HCT116 (cell line): ENCODE results near the gene KHNYN. TPM values are rescaled to one million over a fixed set of nuclear protein-coding genes. Genes with fewer than 3 reads are reported as not detected.

Experiments
- ATAC-seq: fragments of 200-7000 bp; cut with Tn5 transposase; 2 replicates; pipeline ENCODE4 v1.9.1; 2020; ENCODE audit warnings: mild to moderate bottlenecking, moderate library complexity
- BruUV-seq: library from RNA; stranded (reverse); fragments of 400-500 nt; replicated peaks from 2 replicates; lab custom pipeline; 2021; lab: Mats Ljungman, UMichigan
- CTCF ChIA-PET: fragments of 300-600 bp; sonication (Branson Sonifier 250); formaldehyde crosslinking; loops from one replicate; lab custom pipeline; 2021; ENCODE audit warnings: antibody characterized with exemption; lab: Charles Lee
- POLR2A ChIA-PET: fragments of 300-600, 350-600 bp; sonication (Branson Sonifier 250); formaldehyde crosslinking; loops from one replicate; lab custom pipeline; 2021; ENCODE audit warnings: antibody characterized with exemption; lab: Charles Lee
- RAD21 ChIA-PET, 2 experiments: fragments of 300-600 bp; sonication (Branson Sonifier 250); formaldehyde crosslinking; loops; one replicate each; lab custom pipeline; 2023; ENCODE audit warnings: low total read pairs in 2 of 2; ENCODE audit not compliant: uncharacterized antibody in 2 of 2, unreplicated experiment in 2 of 2, low non-redundant PET in 1 of 2; lab: Charles Lee
- DNase-seq: peaks from one replicate; pipeline ENCODE4 v3.0.0-alpha.2; 2010; ENCODE audit warnings: low read depth, low spot score
- H2AFZ ChIP-seq: fragments of 200-600 bp; shearing (Covaris generic), sonication (generic); 2 replicates; pipeline ENCODE4 v1.6.1; 2017; ENCODE audit warnings: low read depth, mixed run types, mixed read lengths, antibody characterized with exemption, low read length; ENCODE audit not compliant: poor library complexity, severe bottlenecking
- H3K27ac ChIP-seq: 2 replicates; pipeline ENCODE4 v1.5.1; 2012; ENCODE audit warnings: low read depth, low read length
- H3K27me3 ChIP-seq: fragments of 200-600 bp; sonication (generic); 2 replicates; pipeline ENCODE4 v1.6.1; 2016; ENCODE audit warnings: mixed run types, low read length, mixed read lengths; ENCODE audit not compliant: insufficient read depth
- H3K36me3 ChIP-seq, 2 experiments: fragments of 200-500 bp in 1 of 2; fragments of 200-600 bp in 1 of 2; sonication (Bioruptor generic) in 1 of 2; sonication (generic) in 1 of 2; 2 replicates each; pipeline versions ENCODE4 v1.5.1 to v1.6.1; 2014 to 2016; ENCODE audit warnings: low read length in 2 of 2, inconsistent platforms in 1 of 2, mixed read lengths in 1 of 2, mixed run types in 1 of 2; ENCODE audit not compliant: insufficient read depth in 2 of 2, control insufficient read depth in 1 of 2
- H3K4me1 ChIP-seq, 2 experiments: fragments of 200-600 bp in 1 of 2; sonication (generic) in 1 of 2; 2 replicates each; pipeline versions ENCODE4 v1.5.1 to v1.6.1; 2012 to 2017; ENCODE audit warnings: low read length in 2 of 2, inconsistent platforms in 1 of 2, mild to moderate bottlenecking in 1 of 2, mixed read lengths in 1 of 2, mixed run types in 1 of 2, moderate library complexity in 1 of 2; ENCODE audit not compliant: insufficient read depth in 2 of 2, control insufficient read depth in 1 of 2
- H3K4me2 ChIP-seq: fragments of 200-600 bp; sonication (generic); 2 replicates; pipeline ENCODE4 v1.6.1; 2017; ENCODE audit warnings: mixed run types, low read length, mixed read lengths
- H3K4me3 ChIP-seq, 2 experiments: fragments of 200-600 bp in 1 of 2; sonication (generic) in 1 of 2; replicated peaks in 1 of 2; 2 replicates each; pipeline ENCODE4 v1.5.1; 2011 to 2016; ENCODE audit warnings: low read length in 2 of 2, control low read depth in 1 of 2, low read depth in 1 of 2, mild to moderate bottlenecking in 1 of 2, mixed read lengths in 1 of 2, mixed run types in 1 of 2
- H3K79me2 ChIP-seq: fragments of 200-600 bp; sonication (generic); 2 replicates; pipeline ENCODE4 v1.6.1; 2017; ENCODE audit warnings: mild to moderate bottlenecking, mixed run types, low read length, moderate library complexity, mixed read lengths; ENCODE audit not compliant: insufficient read depth
- H3K9ac ChIP-seq: fragments of 200-600 bp; sonication (generic); 2 replicates; pipeline ENCODE4 v1.6.1; 2016; ENCODE audit warnings: low read length, mixed read lengths
- H3K9me2 ChIP-seq: fragments of 200-600 bp; sonication (generic), shearing (Covaris generic); 2 replicates; pipeline ENCODE4 v1.6.1; 2017; ENCODE audit warnings: mixed run types, mild to moderate bottlenecking, moderate library complexity; ENCODE audit not compliant: insufficient read depth
- H3K9me3 ChIP-seq, 2 experiments: fragments of 200-500 bp in 1 of 2; fragments of 200-600 bp in 1 of 2; sonication (Bioruptor generic) in 1 of 2; sonication (generic) in 1 of 2; 2 replicates each; pipeline ENCODE4 v1.6.1; 2014 to 2017; ENCODE audit warnings: low read length in 2 of 2, mixed read lengths in 2 of 2, inconsistent platforms in 1 of 2, low read depth in 1 of 2, mild to moderate bottlenecking in 1 of 2, mixed run types in 1 of 2, moderate library complexity in 1 of 2; ENCODE audit not compliant: control insufficient read depth in 1 of 2, insufficient read depth in 1 of 2
- H4K20me1 ChIP-seq: fragments of 200-600 bp; sonication (generic), shearing (Covaris generic); 2 replicates; pipeline ENCODE4 v1.6.1; 2017; ENCODE audit warnings: mixed run types, mild to moderate bottlenecking, moderate library complexity; ENCODE audit not compliant: insufficient read depth
- ATF3 ChIP-seq: IDR thresholded peaks from 2 replicates; pipeline ENCODE4 v1.6.1; 2012
- CBX3 ChIP-seq: IDR thresholded peaks from 2 replicates; pipeline ENCODE4 v1.6.1; 2012; ENCODE audit warnings: low read depth
- CTCF ChIP-seq, 3 experiments: fragments of 200-600 bp in 1 of 3; sonication (generic) in 1 of 3; IDR thresholded peaks in 2 of 3; conservative IDR thresholded peaks in 1 of 3; 2 replicates each; pipeline ENCODE4 v1.5.1; 2012 to 2017; ENCODE audit warnings: low read depth in 2 of 3, low read length in 2 of 3, antibody characterized with exemption in 1 of 3, borderline replicate concordance in 1 of 3, control low read depth in 1 of 3, mild to moderate bottlenecking in 1 of 3, mixed read lengths in 1 of 3, mixed run types in 1 of 3, moderate library complexity in 1 of 3; ENCODE audit not compliant: insufficient read depth in 1 of 3
- RAD21 ChIP-seq: IDR thresholded peaks from 2 replicates; pipeline ENCODE4 v1.6.1; 2012; ENCODE audit warnings: low read depth, mild to moderate bottlenecking
- YY1 ChIP-seq: IDR thresholded peaks from 2 replicates; pipeline ENCODE4 v1.6.1; 2011; ENCODE audit warnings: low read length, low read depth, moderate library complexity, mild to moderate bottlenecking; ENCODE audit not compliant: insufficient replicate concordance; ENCODE audit errors: extremely low read depth
- ZBTB33 ChIP-seq: IDR thresholded peaks from 2 replicates; pipeline ENCODE4 v1.6.1; 2011; ENCODE audit warnings: mild to moderate bottlenecking, low read length, moderate library complexity; ENCODE audit not compliant: insufficient replicate concordance; ENCODE audit errors: extremely low read depth
- ZNF274 ChIP-seq: fragments of 200-500 bp; sonication (Bioruptor generic); IDR thresholded peaks from 2 replicates; pipeline ENCODE4 v1.6.1; 2014; ENCODE audit warnings: mild to moderate bottlenecking, low read depth, low read length, inconsistent platforms
- intact Hi-C: fragments of 100-400 bp; cut with micrococcal nuclease; formaldehyde crosslinking; loops from 2 replicates; pipeline ENCODE4 v1.10.0; 2022
- total RNA-seq: library from RNA; stranded (reverse); gene quantifications from one replicate; pipeline ENCODE4 v1.2.1, GENCODE V29; 2021; ENCODE audit not compliant: unreplicated experiment
- TF ChIP-seq, protein P1 (sequence below): IDR thresholded peaks from 2 replicates; pipeline ENCODE4 v1.6.1; 2012

Gene KHNYN
- total RNA-seq, 1 experiment from 2014 or later, result 50.1 TPM

DNA sequence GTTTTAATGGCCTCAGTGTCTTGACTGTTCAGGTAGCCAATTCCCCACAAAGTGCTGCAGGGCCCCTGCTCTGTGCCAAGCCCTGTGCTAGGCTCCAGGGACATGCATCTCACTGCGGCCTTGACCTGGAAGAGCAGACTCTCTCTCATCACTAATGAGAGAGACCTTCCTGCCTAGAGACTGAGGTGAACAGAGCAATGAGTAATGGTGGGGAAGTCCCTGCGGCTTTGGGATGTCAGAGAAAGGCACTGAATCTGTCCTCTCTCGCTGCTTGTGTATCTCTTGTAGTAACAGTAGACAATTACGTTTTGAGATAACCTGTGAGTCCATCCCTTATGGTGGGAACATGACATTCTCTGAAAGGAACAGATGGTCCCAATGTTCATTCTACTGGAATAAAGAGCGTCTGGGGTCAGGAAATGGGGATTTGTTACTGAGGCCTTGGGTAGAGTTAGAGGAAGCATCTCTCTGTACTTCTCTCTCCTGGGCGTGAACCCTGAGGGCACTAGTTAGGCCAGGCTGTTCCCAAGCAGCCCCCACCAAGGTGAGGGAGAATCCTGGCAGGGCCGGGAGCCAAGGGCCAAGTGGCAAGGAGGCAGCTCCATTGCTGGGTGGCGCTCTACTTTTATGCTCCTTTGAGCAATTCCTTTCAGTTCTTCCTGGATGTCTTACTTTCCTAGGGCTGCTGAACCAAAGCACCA lies 48.2 kb upstream of the KHNYN start:
- Histone ChIP-seq H3K79me2 (no peaks in the 10 kb centered on the region), H3K4me3 (no peak overlapping the region), H3K4me2 (no peak overlapping the region), H3K9me2 (no peaks in the 10 kb centered on the region), H3K27me3 (no peaks in the 10 kb centered on the region), H3K4me1 (peaks cover 0 to 6% of the 10 kb centered on the region in 2 experiments; a peak in 1 of 4 replicates), H3K36me3 (no peaks in the 10 kb centered on the region), H3K27ac (no peak overlapping the region), H3K9ac (no peak overlapping the region), H3K9me3 (no peaks in the 10 kb centered on the region), H2AFZ (no peak overlapping the region)
- BruUV-seq, result no TSS peak
- intact Hi-C loops, result no loop called here
- ChIA-PET RAD21 (no interaction called here), CTCF (no interaction called here), POLR2A (no interaction called here)
- DNase-seq, result no peak
- no peak for ATAC-seq
- TF ChIP-seq RAD21, result no peak
- no peak for TF ChIP-seq CTCF (IDR thresholded peaks at IDR 0.05 in 2 of 3, conservative IDR thresholded peaks at IDR 0.05 in 1 of 3; ENCODE audit: borderline replicate concordance in 1 of 3, insufficient read depth in 1 of 3, low read depth in 2 of 3, low read length in 2 of 3)
- TF ChIP-seq, protein P1, sequence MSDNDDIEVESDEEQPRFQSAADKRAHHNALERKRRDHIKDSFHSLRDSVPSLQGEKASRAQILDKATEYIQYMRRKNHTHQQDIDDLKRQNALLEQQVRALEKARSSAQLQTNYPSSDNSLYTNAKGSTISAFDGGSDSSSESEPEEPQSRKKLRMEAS, result no peak
- no peak for TF ChIP-seq ATF3
- TF ChIP-seq ZBTB33, result no peak
- TF ChIP-seq CBX3, result no peak
- no peak for TF ChIP-seq ZNF274
- TF ChIP-seq YY1, result no peak
- TF ChIP-seq, all 23 proteins: peak for 0
- no peaks in the 10 kb centered on the region for H4K20me1 ChIP-seq
